Right atrium auricular region (tissue), 2 donors: Measurements from ENCODE around the gene CALD1. TPM values are rescaled to one million over a fixed set of nuclear protein-coding genes. Genes with fewer than 3 reads are reported as not detected.
A peak's percentile ranks its signal among the peaks of the same experiment; 100 is the strongest.

Experiments used
- DNase-seq: peaks from one replicate; pipeline ENCODE4 v3.0.0-alpha.2; 2019; ENCODE audit warnings: low spot score
- H3K27ac ChIP-seq, 2 donors: fragments of 200-600 bp; sonication (generic); 1 replicate in 1 of 2; 2 replicates in 1 of 2; pipeline ENCODE4 v1.5.1; 2016 to 2019
- H3K27me3 ChIP-seq, 2 donors: fragments of 200-600 bp; sonication (generic); one replicate each; pipeline versions ENCODE4 v1.5.1 to v1.6.0; 2017 to 2019
- H3K36me3 ChIP-seq: fragments of 200-600 bp; sonication (generic); one replicate; pipeline ENCODE4 v1.5.1; 2016
- H3K4me1 ChIP-seq, 2 donors: fragments of 200-600 bp; sonication (generic); one replicate each; pipeline versions ENCODE4 v1.5.1 to v1.6.0; 2017 to 2019
- H3K4me3 ChIP-seq, 2 donors: fragments of 200-600 bp; sonication (generic); 1 replicate in 1 of 2; 2 replicates in 1 of 2; pipeline ENCODE4 v1.5.1; 2017 to 2019; ENCODE audit warnings: mild to moderate bottlenecking in 1 of 2, moderate library complexity in 1 of 2
- H3K9me3 ChIP-seq, 2 donors: fragments of 200-600 bp; sonication (generic); one replicate each; pipeline ENCODE4 v1.5.1; 2019
- total RNA-seq, 2 donors: library from RNA; depleted of rRNA; stranded (reverse); fragments of >200 nt; gene quantifications; one replicate each; pipeline ENCODE4 v1.1.0, GENCODE V29; 2016
- TF ChIP-seq, protein P1 (sequence below), 2 donors: fragments of 200-600 bp; sonication (generic); IDR thresholded peaks; one replicate each; pipeline ENCODE4 v1.5.1; 2019; ENCODE audit warnings: antibody characterized with exemption in 2 of 2

The CALD1 gene
- total RNA-seq, 2 donors from 2014 or later = 119 to 157 TPM

DNA sequence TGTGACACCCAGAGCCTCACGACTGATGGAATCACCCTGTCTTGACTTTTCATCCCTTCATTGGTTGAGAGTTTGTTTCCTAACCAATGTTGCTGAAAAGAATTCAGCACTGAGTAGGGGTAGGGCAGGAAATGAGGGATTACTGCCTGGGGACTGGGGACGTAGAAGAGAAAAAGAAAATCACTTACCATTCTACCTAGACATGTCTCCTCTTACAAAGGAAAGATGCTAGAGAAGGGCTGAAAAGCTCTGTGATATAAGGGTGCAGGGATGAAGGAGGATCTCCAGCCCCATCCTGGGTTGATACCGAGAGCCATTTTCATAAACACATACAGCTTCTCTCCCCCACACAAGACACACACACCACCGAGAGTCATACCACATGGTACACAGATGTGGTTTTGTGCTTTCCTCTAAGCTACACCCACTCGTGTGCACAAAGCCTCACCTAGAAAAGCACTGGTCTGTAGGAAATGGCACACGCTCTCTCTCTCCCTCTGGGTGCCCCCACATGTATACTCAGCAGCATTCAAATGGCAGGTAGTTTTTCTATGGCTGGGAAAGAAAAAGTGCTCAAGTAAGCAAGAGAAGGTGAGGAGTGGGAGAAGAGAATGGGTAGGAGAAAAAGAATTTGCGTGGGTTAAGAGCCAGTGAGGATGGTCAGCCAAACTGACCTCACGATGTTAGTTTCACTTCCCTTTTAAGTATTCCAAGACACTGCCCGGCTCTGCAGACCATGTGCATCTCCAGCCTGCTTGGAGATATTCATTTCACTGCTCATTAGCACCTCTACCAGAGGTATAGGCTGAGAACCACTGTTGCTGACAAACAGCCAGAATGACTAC is 85.8 kb downstream of the CALD1 start:
- H3K4me1 ChIP-seq = peaks cover 0 to 48% of the 10 kb centered on the region in 2 donors
- no peaks in the 10 kb centered on the region for H3K9me3 ChIP-seq
- H3K4me3 ChIP-seq = peak overlapping the region in 1 of 2 donors; percentile 26
- H3K27me3 ChIP-seq = no peaks in the 10 kb centered on the region
- no peak for DNase-seq
- TF ChIP-seq, protein P1, sequence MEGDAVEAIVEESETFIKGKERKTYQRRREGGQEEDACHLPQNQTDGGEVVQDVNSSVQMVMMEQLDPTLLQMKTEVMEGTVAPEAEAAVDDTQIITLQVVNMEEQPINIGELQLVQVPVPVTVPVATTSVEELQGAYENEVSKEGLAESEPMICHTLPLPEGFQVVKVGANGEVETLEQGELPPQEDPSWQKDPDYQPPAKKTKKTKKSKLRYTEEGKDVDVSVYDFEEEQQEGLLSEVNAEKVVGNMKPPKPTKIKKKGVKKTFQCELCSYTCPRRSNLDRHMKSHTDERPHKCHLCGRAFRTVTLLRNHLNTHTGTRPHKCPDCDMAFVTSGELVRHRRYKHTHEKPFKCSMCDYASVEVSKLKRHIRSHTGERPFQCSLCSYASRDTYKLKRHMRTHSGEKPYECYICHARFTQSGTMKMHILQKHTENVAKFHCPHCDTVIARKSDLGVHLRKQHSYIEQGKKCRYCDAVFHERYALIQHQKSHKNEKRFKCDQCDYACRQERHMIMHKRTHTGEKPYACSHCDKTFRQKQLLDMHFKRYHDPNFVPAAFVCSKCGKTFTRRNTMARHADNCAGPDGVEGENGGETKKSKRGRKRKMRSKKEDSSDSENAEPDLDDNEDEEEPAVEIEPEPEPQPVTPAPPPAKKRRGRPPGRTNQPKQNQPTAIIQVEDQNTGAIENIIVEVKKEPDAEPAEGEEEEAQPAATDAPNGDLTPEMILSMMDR (IDR thresholded peaks at IDR 0.05) = no peak
- H3K27ac ChIP-seq = peak overlapping the region; percentile 61 to 63
- H3K36me3 ChIP-seq = peaks cover 49% of the 10 kb centered on the region

GRCh38 chr7:134866617-134867016 is 87.2 kb downstream of the CALD1 start:
- DNase-seq = no peak
- TF ChIP-seq, protein P1 (IDR thresholded peaks at IDR 0.05) = no peak
- Histone ChIP-seq H3K27me3 (no peaks in the 10 kb centered on the region), H3K9me3 (no peaks in the 10 kb centered on the region), H3K27ac (peak overlapping the region; percentile 61 to 63), H3K36me3 (peaks cover 49% of the 10 kb centered on the region), H3K4me1 (peaks cover 0 to 58% of the 10 kb centered on the region in 2 donors), H3K4me3 (no peak overlapping the region)

DNA sequence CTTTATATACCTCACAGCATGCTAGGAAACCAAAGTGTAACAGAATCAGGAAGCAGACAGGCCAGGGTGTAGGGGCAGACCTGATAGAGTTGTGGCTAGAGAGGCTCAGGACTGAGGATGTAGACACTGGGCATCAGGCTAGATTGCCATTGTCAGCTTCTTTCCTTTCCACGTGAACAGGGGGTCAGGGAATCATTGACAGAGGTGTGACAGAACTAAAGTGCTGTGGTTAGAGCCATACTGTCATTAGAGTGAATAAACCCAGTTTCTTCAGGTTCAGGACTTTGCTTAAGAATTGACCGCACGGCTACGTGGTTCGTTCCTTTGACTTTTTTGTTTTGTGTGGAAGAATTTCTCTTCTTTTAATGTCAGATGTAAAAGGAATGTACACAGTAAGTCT is 90.7 kb downstream of the CALD1 start:
- peaks cover 49% of the 10 kb centered on the region for H3K36me3 ChIP-seq
- no peak for DNase-seq
- H3K4me1 ChIP-seq = peaks cover 0 to 58% of the 10 kb centered on the region in 2 donors
- no peak overlapping the region for H3K4me3 ChIP-seq
- H3K27me3 ChIP-seq = no peaks in the 10 kb centered on the region
- no peaks in the 10 kb centered on the region for H3K9me3 ChIP-seq
- no peak overlapping the region for H3K27ac ChIP-seq
- TF ChIP-seq, protein P1 (IDR thresholded peaks at IDR 0.05) = no peak

GRCh38 chr7:134870781-134871180 is 91.3 kb downstream of the CALD1 start:
- Histone ChIP-seq H3K27ac (no peak overlapping the region), H3K4me3 (no peak overlapping the region), H3K36me3 (peaks cover 42% of the 10 kb centered on the region), H3K4me1 (peaks cover 0 to 56% of the 10 kb centered on the region in 2 donors), H3K27me3 (no peaks in the 10 kb centered on the region), H3K9me3 (no peaks in the 10 kb centered on the region)
- TF ChIP-seq, protein P1 (IDR thresholded peaks at IDR 0.05) = no peak
- no peak for DNase-seq

GRCh38 chr7:134873253-134873652 is 93.8 kb downstream of the CALD1 start:
- H3K36me3 ChIP-seq = peaks cover 32% of the 10 kb centered on the region
- TF ChIP-seq, protein P1 (IDR thresholded peaks at IDR 0.05) = no peak
- H3K27ac ChIP-seq = peak overlapping the region in 1 of 2 donors; percentile 32
- H3K4me1 ChIP-seq = peaks cover 0 to 44% of the 10 kb centered on the region in 2 donors
- H3K9me3 ChIP-seq = no peaks in the 10 kb centered on the region
- DNase-seq = no peak
- no peaks in the 10 kb centered on the region for H3K27me3 ChIP-seq
- H3K4me3 ChIP-seq = no peak overlapping the region
